Testis (tissue), 3 donors: ENCODE data around the gene C19orf47. TPM values are rescaled to one million over a fixed set of nuclear protein-coding genes. Genes with fewer than 3 reads are reported as not detected.

ENCODE experiments used
- DNase-seq: peaks from one replicate; pipeline ENCODE4 v3.0.0-alpha.2; 2019
- H3K27ac ChIP-seq, 2 donors: fragments of 200-600 bp; sonication (generic); one replicate each; pipeline ENCODE4 v1.5.1; 2019
- H3K27me3 ChIP-seq: fragments of 200-600 bp; sonication (generic); one replicate; pipeline ENCODE4 v1.5.1; 2019
- H3K36me3 ChIP-seq: fragments of 200-600 bp; sonication (generic); one replicate; pipeline ENCODE4 v1.5.1; 2017; ENCODE audit warnings: low read depth; ENCODE audit errors: missing control alignments
- H3K4me1 ChIP-seq: fragments of 200-600 bp; sonication (generic); one replicate; pipeline ENCODE4 v1.5.1; 2019
- H3K4me3 ChIP-seq, 2 donors: fragments of 200-600 bp; sonication (generic); one replicate each; pipeline ENCODE4 v1.5.1; 2017 to 2019
- H3K9me3 ChIP-seq: fragments of 200-600 bp; sonication (generic); one replicate; pipeline ENCODE4 v1.5.1; 2017
- CTCF ChIP-seq, 3 experiments: fragments of 450-650 bp in 2 of 3; fragments of 200-600 bp in 1 of 3; sonication (generic) in 1 of 3; IDR thresholded peaks; one replicate each; pipeline ENCODE4 v1.5.1; 2016 to 2019; ENCODE audit warnings: antibody characterized with exemption in 3 of 3, mild to moderate bottlenecking in 2 of 3, moderate library complexity in 1 of 3
- POLR2A ChIP-seq: fragments of 450-650 bp; IDR thresholded peaks from one replicate; pipeline ENCODE4 v1.6.1; 2017; ENCODE audit warnings: antibody characterized with exemption, mild to moderate bottlenecking, moderate library complexity
- WGBS, 2 donors: methylation state at CpG; one replicate each; pipeline ENCODE4 v1.1.5; 2018; 5-methylcytosine and 5-hydroxymethylcytosine counted together
- intact Hi-C: fragments of 100-400 bp; cut with DNase I; formaldehyde crosslinking; loops from one replicate; pipeline ENCODE4 v1.15.1; 2023; ENCODE audit warnings: low total_unique reads
- polyA plus RNA-seq: library from polyadenylated mRNA; stranded (reverse); fragments of 350-450 nt; fragmentation: Illumina TruSeq; extraction: RNeasy Lipid Tissue Mini Kit (QIAGEN cat#74804); gene quantifications from one replicate; pipeline ENCODE4 v1.2.3, GENCODE V29; 2014; ENCODE audit warnings: low read depth, low replicate concordance; ENCODE audit not compliant: insufficient read depth
- total RNA-seq, 2 donors: library from RNA; depleted of rRNA; stranded (reverse); fragments of >200 nt; gene quantifications; one replicate each; pipeline ENCODE4 v1.2.3, GENCODE V29; 2016

C19orf47 gene
- total and polyA plus RNA-seq, 3 donors from 2014 or later = 48.9 to 62.2 (median 57.1) TPM

- 89 to 90% methylated on average over 10 of the region's 10 CpGs for WGBS, 2 donors
- H3K36me3 ChIP-seq = no peaks in the 10 kb centered on the region
- H3K27me3 ChIP-seq = no peaks in the 10 kb centered on the region
- H3K9me3 ChIP-seq = no peaks in the 10 kb centered on the region
- H3K27ac ChIP-seq = no peak within 1 kb of the TSS
- no peak within 1 kb of the TSS for H3K4me3 ChIP-seq
- TF ChIP-seq CTCF (IDR thresholded peaks at IDR 0.05) (no peak), POLR2A (no peak)
- no peak for DNase-seq
- intact Hi-C loops = no loop called here
- H3K4me1 ChIP-seq = peaks cover 10% of the 10 kb centered on the region
Observed at GRCh38 chr19:40390084-40390742, 42.0 kb upstream of the C19orf47 start, which contains the start of gene HIPK4. Gene HIPK4, minus strand, starts transcription at chr19:40390181. Its CDS starts 279 bp downstream, at chr19:40389902.

GRCh38 chr19:40389404-40390083 lies 41.3 kb upstream of the C19orf47 start:
- Histone ChIP-seq H3K4me1 (peaks cover 10% of the 10 kb centered on the region), H3K27me3 (no peaks in the 10 kb centered on the region), H3K4me3 (no peak overlapping the region), H3K36me3 (no peaks in the 10 kb centered on the region), H3K27ac (no peak overlapping the region), H3K9me3 (no peaks in the 10 kb centered on the region)
- intact Hi-C loops = no loop called here
- 93 to 96% methylated on average over 25 to 33 of the region's 33 CpGs for WGBS, 2 donors
- TF ChIP-seq POLR2A (no peak), CTCF (IDR thresholded peaks at IDR 0.05) (no peak)
- DNase-seq = no peak

- H3K4me1 ChIP-seq = peaks cover 6% of the 10 kb centered on the region
- 82 to 83% methylated on average over 3 of the region's 3 CpGs for WGBS, 2 donors
- DNase-seq = no peak
- H3K9me3 ChIP-seq = no peaks in the 10 kb centered on the region
- H3K27me3 ChIP-seq = no peaks in the 10 kb centered on the region
- H3K4me3 ChIP-seq = no peak overlapping the region
- TF ChIP-seq POLR2A (no peak), CTCF (IDR thresholded peaks at IDR 0.05) (no peak)
- intact Hi-C loops = no loop called here
- no peak overlapping the region for H3K27ac ChIP-seq
- no peaks in the 10 kb centered on the region for H3K36me3 ChIP-seq
Observed at GRCh38 chr19:40388481-40388880, 40.3 kb upstream of the C19orf47 start.

- Histone ChIP-seq H3K27ac (no peak overlapping the region), H3K27me3 (no peaks in the 10 kb centered on the region), H3K36me3 (no peaks in the 10 kb centered on the region), H3K4me1 (no peaks in the 10 kb centered on the region), H3K9me3 (no peaks in the 10 kb centered on the region), H3K4me3 (no peak overlapping the region)
- intact Hi-C loops = no loop called here
- 96 to 99% methylated on average over 10 of the region's 10 CpGs for WGBS, 2 donors
- TF ChIP-seq POLR2A (no peak), CTCF (IDR thresholded peaks at IDR 0.05) (no peak)
- no peak for DNase-seq
Observed at GRCh38 chr19:40387155-40387554, 39.0 kb upstream of the C19orf47 start.
